GM19438 (cell line): ENCODE measurements around the gene SFRP5.

Experiments used
- ATAC-seq: cut with Tn5 transposase; IDR thresholded peaks from one replicate; pipeline ENCODE4 v1.9.1; 2021; ENCODE audit warnings: low read depth; ENCODE audit not compliant: unreplicated experiment

SFRP5 gene

GRCh38 chr10:97743169-97743943 is 28.4 kb downstream of the SFRP5 start:
- no peak for ATAC-seq

- ATAC-seq: no peak
These were observed 31.2 kb downstream of the SFRP5 start for GRCh38 chr10:97740613-97741012.

GRCh38 chr10:97738616-97739015 is 33.2 kb downstream of the SFRP5 start:
- ATAC-seq: no peak

GRCh38 chr10:97737770-97738265 is 34.0 kb downstream of the SFRP5 start:
- ATAC-seq: peak; percentile 5

GRCh38 chr10:97736902-97737769 is 34.7 kb downstream of the SFRP5 start, which contains the start of gene ZFYVE27:
TSS of gene ZFYVE27 (plus strand) at chr10:97737128. CDS start at chr10:97738478, 1,350 bp downstream.
- ATAC-seq: peak; percentile 82

- ATAC-seq: peak; percentile 58
These were observed 35.3 kb downstream of the SFRP5 start for GRCh38 chr10:97736403-97736901.

GRCh38 chr10:97734021-97734420 is 37.8 kb downstream of the SFRP5 start:
- no peak for ATAC-seq

- no peak for ATAC-seq
These were observed 38.5 kb downstream of the SFRP5 start for GRCh38 chr10:97733256-97733655.

GRCh38 chr10:97732052-97732359 is 39.8 kb downstream of the SFRP5 start:
- no peak for ATAC-seq

- ATAC-seq: no peak
These were observed 40.3 kb downstream of the SFRP5 start for GRCh38 chr10:97731346-97732051.

- ATAC-seq: no peak
These were observed 42.8 kb downstream of the SFRP5 start for GRCh38 chr10:97729014-97729413.

GRCh38 chr10:97726636-97727178 is 45.1 kb downstream of the SFRP5 start:
- ATAC-seq: no peak

- no peak for ATAC-seq
These were observed 47.4 kb downstream of the SFRP5 start for GRCh38 chr10:97724341-97724941.

GRCh38 chr10:97723001-97723400 is 48.8 kb downstream of the SFRP5 start:
- ATAC-seq: no peak

GRCh38 chr10:97721871-97722780 is 49.7 kb downstream of the SFRP5 start:
- no peak for ATAC-seq

- ATAC-seq: no peak
These were observed 52.2 kb downstream of the SFRP5 start for GRCh38 chr10:97719602-97720001.

- ATAC-seq: no peak
These were observed 53.1 kb downstream of the SFRP5 start for GRCh38 chr10:97718659-97719142.

GRCh38 chr10:97718178-97718577 is 53.6 kb downstream of the SFRP5 start:
- no peak for ATAC-seq

- ATAC-seq: no peak
These were observed 54.2 kb downstream of the SFRP5 start for GRCh38 chr10:97717627-97718026.
